Tibial nerve (tissue), 4 donors: ENCODE results near the gene VCAM1. TPM values are rescaled to one million over a fixed set of nuclear protein-coding genes. Genes with fewer than 3 reads are reported as not detected.
"Not testable (repeated sequence)": the region's sequence is repeated elsewhere in the genome, so short reads cannot be mapped to it uniquely, and the experiment has no call there.

Experiments used
- DNase-seq, 2 donors: peaks; one replicate each; pipeline ENCODE4 v3.0.0-alpha.2; 2019; ENCODE audit warnings: low spot score in 2 of 2
- H3K27ac ChIP-seq, 4 donors: fragments of 200-600 bp; sonication (generic) in 3 of 4; one replicate each; pipeline ENCODE4 v1.5.1; 2017 to 2019; ENCODE audit warnings: mild to moderate bottlenecking in 1 of 4
- H3K27me3 ChIP-seq, 2 donors: fragments of 200-600 bp; sonication (generic) in 1 of 2; one replicate each; pipeline versions ENCODE4 v1.5.1 to v1.6.0; 2017 to 2019
- H3K36me3 ChIP-seq, 3 donors: fragments of 200-600 bp; sonication (generic); one replicate each; pipeline ENCODE4 v1.5.1; 2018 to 2019
- H3K4me1 ChIP-seq, 4 donors: fragments of 200-600 bp; sonication (generic) in 3 of 4; one replicate each; pipeline ENCODE4 v1.5.1; 2017 to 2019
- H3K4me3 ChIP-seq, 4 donors: fragments of 200-600 bp; sonication (generic) in 3 of 4; one replicate each; pipeline ENCODE4 v1.5.1; 2017 to 2019; ENCODE audit warnings: mild to moderate bottlenecking in 1 of 4, moderate library complexity in 1 of 4
- H3K9me3 ChIP-seq, 4 donors: fragments of 200-600 bp; sonication (generic) in 3 of 4; one replicate each; pipeline ENCODE4 v1.5.1; 2017 to 2019
- EP300 ChIP-seq, 2 donors: sonication (generic); formaldehyde crosslinking; IDR thresholded peaks; one replicate each; pipeline ENCODE4 v1.6.1; 2017; ENCODE audit warnings: antibody characterized with exemption in 2 of 2, mild to moderate bottlenecking in 1 of 2
- POLR2A ChIP-seq, 2 donors: fragments of 450-650 bp; IDR thresholded peaks; one replicate each; pipeline ENCODE4 v1.6.1; 2017; ENCODE audit warnings: antibody characterized with exemption in 2 of 2, mild to moderate bottlenecking in 2 of 2, moderate library complexity in 2 of 2
- WGBS, 2 donors: methylation state at CpG; one replicate each; pipeline ENCODE4 v1.1.5; 2018; 5-methylcytosine and 5-hydroxymethylcytosine counted together
- total RNA-seq, 4 donors: library from RNA; depleted of rRNA; stranded (reverse); fragments of >200 nt; gene quantifications; one replicate each; pipeline ENCODE4 v1.1.0, GENCODE V29; 2016
- TF ChIP-seq, protein P1 (sequence below), 5 experiments: fragments of 200-600 bp in 3 of 5; fragments of 450-650 bp in 2 of 5; sonication (generic) in 3 of 5; IDR thresholded peaks; one replicate each; pipeline ENCODE4 v1.5.1; 2016 to 2019; ENCODE audit warnings: antibody characterized with exemption in 5 of 5, mild to moderate bottlenecking in 3 of 5, moderate library complexity in 2 of 5

The VCAM1 gene
- total RNA-seq, 4 donors from 2014 or later = 5.1 to 21.2 (median 9.8) TPM

DNA sequence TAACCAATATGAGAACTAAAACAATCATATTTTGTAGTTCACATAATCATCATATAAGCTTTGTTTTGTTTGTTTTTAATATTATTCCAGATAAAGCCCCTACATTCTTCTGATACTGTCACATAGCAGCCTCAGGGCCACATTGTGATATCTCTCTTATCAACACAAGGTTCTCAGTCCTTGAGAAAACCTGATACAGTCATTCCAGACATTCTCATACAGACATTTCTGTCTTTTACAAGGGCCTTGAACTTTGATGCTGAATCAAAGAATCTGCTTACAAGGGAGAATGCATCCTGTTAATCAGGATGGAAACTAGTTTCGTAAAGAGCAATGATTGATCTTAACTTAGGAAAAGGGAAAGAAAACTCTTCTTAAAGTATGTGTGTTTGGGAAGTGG is 12.7 kb upstream of the VCAM1 start:
- TF ChIP-seq, protein P1, sequence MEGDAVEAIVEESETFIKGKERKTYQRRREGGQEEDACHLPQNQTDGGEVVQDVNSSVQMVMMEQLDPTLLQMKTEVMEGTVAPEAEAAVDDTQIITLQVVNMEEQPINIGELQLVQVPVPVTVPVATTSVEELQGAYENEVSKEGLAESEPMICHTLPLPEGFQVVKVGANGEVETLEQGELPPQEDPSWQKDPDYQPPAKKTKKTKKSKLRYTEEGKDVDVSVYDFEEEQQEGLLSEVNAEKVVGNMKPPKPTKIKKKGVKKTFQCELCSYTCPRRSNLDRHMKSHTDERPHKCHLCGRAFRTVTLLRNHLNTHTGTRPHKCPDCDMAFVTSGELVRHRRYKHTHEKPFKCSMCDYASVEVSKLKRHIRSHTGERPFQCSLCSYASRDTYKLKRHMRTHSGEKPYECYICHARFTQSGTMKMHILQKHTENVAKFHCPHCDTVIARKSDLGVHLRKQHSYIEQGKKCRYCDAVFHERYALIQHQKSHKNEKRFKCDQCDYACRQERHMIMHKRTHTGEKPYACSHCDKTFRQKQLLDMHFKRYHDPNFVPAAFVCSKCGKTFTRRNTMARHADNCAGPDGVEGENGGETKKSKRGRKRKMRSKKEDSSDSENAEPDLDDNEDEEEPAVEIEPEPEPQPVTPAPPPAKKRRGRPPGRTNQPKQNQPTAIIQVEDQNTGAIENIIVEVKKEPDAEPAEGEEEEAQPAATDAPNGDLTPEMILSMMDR (IDR thresholded peaks at IDR 0.05) = no peak
- no peak for TF ChIP-seq POLR2A (IDR thresholded peaks at IDR 0.05)
- TF ChIP-seq EP300 (IDR thresholded peaks at IDR 0.05) = no peak

DNA sequence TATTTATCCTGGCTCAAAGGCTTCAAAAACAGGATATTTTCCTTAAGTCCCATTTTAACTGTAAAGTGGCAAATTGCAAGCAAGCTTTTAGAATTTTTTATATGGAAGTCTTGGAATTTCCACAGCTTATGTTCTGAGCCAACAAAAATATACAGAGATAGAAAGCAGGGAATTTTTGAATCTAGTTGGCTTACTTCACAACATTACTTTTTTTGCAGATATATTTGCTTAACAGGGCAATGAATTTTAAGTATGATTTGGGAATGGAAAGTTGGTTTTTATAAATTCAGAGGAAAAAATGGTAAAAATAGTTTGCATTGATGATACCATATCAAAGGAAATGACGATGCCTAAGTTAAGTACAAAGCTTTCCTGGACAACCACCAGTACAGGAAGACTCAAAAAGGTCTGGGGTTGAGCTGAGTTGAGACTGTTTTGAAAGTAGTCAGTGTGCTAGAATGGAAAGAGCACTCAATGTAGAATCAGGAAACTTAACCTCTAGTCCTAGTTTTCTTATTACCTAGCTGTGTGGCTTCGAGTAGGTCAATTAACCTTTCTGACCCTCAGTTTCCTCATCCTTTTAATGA is 11.0 kb upstream of the VCAM1 start:
- H3K27me3 ChIP-seq = no peaks in the 10 kb centered on the region
- H3K9me3 ChIP-seq = no peaks in the 10 kb centered on the region
- H3K4me3 ChIP-seq = no peak overlapping the region
- no peaks in the 10 kb centered on the region for H3K36me3 ChIP-seq
- no peak for DNase-seq
- H3K4me1 ChIP-seq = peaks cover 0 to 21% (median 0%) of the 10 kb centered on the region in 4 donors
- 39 to 44% methylated on average over 2 of the region's 2 CpGs for WGBS, 2 donors
- H3K27ac ChIP-seq = peak overlapping the region in 2 of 4 donors; percentile 41 to 46
- TF ChIP-seq, protein P1 (IDR thresholded peaks at IDR 0.05) = no peak
- TF ChIP-seq POLR2A (IDR thresholded peaks at IDR 0.05) (no peak), EP300 (IDR thresholded peaks at IDR 0.05) (no peak)

More for the DNA sequence above, 12.7 kb upstream of the VCAM1 start:
- 79 to 91% methylated on average over 1 of the region's 1 CpG for WGBS, 2 donors
- Histone ChIP-seq H3K4me3 (no peak overlapping the region), H3K36me3 (no peaks in the 10 kb centered on the region), H3K9me3 (no peaks in the 10 kb centered on the region), H3K27ac (no peak overlapping the region), H3K27me3 (no peaks in the 10 kb centered on the region), H3K4me1 (peaks cover 0 to 21% (median 0%) of the 10 kb centered on the region in 4 donors)
- no peak for DNase-seq

DNA sequence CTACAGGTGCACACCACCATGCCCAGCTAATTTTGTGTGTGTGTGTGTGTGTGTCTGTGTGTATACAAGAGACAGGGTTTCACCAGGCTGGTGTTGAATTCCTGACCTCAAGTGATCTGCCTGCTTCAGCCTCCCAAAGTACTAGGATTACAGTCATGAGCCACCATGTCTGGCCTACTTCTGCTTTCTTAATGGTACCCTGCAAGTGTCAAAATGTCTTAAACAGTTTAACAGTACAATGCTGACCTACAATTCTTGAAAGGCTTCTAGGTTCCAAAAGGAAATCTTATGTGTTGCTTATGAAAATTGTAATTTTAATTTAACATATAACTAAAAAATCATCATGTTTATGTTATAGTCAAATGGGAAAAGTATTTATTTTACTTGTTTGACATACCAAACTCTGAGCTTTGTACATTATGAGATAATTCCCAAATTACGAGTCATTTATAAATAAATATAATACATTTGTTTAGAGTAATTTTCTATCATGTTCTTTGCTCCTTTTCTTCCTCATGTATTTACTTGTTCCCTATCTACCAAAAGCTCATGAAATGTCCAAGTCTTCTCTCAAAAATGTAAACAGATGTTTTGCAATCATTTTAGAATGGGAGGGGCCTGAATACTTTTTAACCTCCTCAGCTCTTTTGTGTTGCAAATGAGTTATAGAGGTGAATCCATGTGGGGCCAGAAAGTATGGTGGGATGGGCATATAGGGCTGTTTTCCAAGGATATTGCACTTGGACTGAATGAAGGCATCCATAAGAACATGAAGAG is 8.4 kb upstream of the VCAM1 start:
- TF ChIP-seq, protein P1 (IDR thresholded peaks at IDR 0.05) = no peak
- Histone ChIP-seq H3K4me3 (no peak overlapping the region), H3K27me3 (no peaks in the 10 kb centered on the region), H3K27ac (no peak overlapping the region), H3K36me3 (no peaks in the 10 kb centered on the region), H3K4me1 (peaks cover 0 to 21% (median 0%) of the 10 kb centered on the region in 4 donors), H3K9me3 (no peaks in the 10 kb centered on the region)
- 84 to 89% methylated on average over 1 of the region's 1 CpG for WGBS, 2 donors
- no peak for DNase-seq

DNA sequence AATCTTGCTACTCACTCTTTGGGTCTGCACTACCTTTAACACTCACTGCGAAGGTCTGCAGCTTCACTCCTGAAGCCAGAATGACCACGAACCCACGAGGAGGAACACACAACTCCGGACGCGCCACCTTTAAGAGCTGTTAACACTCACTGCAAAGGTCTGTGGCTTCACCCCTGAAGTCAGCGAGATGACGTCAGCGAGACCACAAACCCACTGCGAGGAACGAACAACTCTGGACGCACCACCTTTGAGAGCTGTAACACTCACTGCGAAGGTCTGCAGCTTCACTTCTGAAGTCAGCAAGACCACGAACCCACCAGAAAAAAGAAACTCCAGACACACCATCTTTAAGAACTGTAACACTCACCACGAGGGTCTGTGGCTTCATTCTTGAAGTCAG is 6.5 kb upstream of the VCAM1 start:
- H3K27ac ChIP-seq, H3K36me3 ChIP-seq, DNase-seq, H3K27me3 ChIP-seq, H3K4me3 ChIP-seq, H3K9me3 ChIP-seq: not testable (repeated sequence)
- 88 to 91% methylated on average over 15 of the region's 15 CpGs for WGBS, 2 donors
- peaks cover 0 to 12% (median 0%) of the 10 kb centered on the region in 4 donors for H3K4me1 ChIP-seq

DNA sequence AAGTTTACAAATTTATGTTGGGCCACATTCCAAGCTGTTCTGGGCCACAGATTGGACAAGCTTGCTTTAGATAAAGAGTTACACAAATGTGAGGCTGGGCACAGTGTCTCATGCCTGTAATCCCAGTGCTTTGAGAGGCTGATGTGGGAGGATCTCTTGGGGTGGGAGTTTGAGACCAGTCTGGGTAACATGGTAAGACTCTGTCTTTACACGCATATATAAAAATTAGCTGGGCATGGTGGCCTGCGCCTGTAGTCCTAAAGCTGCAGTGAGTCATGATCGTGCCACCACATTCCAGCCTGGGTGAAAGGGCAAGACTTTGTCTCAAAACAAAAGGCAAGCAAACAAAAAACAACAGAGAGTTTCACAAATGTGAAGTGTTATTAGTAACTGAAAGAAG is 5.9 kb upstream of the VCAM1 start:
- Histone ChIP-seq H3K4me1 (peaks cover 0 to 9% (median 0%) of the 10 kb centered on the region in 4 donors), H3K36me3 (no peaks in the 10 kb centered on the region), H3K27ac (no peak overlapping the region), H3K9me3 (no peaks in the 10 kb centered on the region), H3K4me3 (no peak overlapping the region), H3K27me3 (no peaks in the 10 kb centered on the region)
- WGBS, 2 donors = 44 to 47% methylated on average over 3 of the region's 3 CpGs
- DNase-seq = no peak
- no peak for TF ChIP-seq EP300 (IDR thresholded peaks at IDR 0.05)
- TF ChIP-seq, protein P1 (IDR thresholded peaks at IDR 0.05) = no peak
- no peak for TF ChIP-seq POLR2A (IDR thresholded peaks at IDR 0.05)
